Kidney tubule cell (primary cell): ENCODE measurements around the gene SPACA5.
"Not testable (repeated sequence)": the region's sequence is repeated elsewhere in the genome, so short reads cannot be mapped to it uniquely, and the experiment has no call there.

Experiments used
- DNase-seq: peaks from one replicate; pipeline ENCODE4 v3.0.0-alpha.2; 2018; ENCODE audit warnings: low spot score

Gene SPACA5

GRCh38 chrX:48006688-48007087, at the start of gene SPACA5:
TSS of gene SPACA5 (plus strand) at chrX:48006988. CDS start at chrX:48007803, 815 bp downstream.
- not testable (repeated sequence) for DNase-seq

- DNase-seq = not testable (repeated sequence)
Observed at GRCh38 chrX:47958206-47958605, 48.6 kb upstream of the SPACA5 start.

- no peak for DNase-seq
Observed at GRCh38 chrX:47958761-47959342, 47.9 kb upstream of the SPACA5 start.

- no peak for DNase-seq
Observed at GRCh38 chrX:47960406-47960805, 46.4 kb upstream of the SPACA5 start.

- DNase-seq = not testable (repeated sequence)
Observed at GRCh38 chrX:47961830-47962229, 45.0 kb upstream of the SPACA5 start.

- not testable (repeated sequence) for DNase-seq
Observed at GRCh38 chrX:47965526-47965925, 41.3 kb upstream of the SPACA5 start.

GRCh38 chrX:47973235-47973634, 33.6 kb upstream of the SPACA5 start:
- no peak for DNase-seq

- DNase-seq = no peak
Observed at GRCh38 chrX:47976254-47977151, 30.3 kb upstream of the SPACA5 start.

- DNase-seq = peak; percentile 83
Observed at GRCh38 chrX:47991263-47992094, 15.3 kb upstream of the SPACA5 start.

GRCh38 chrX:47992095-47992380, 14.8 kb upstream of the SPACA5 start:
- DNase-seq = peak; percentile 28

- no peak for DNase-seq
Observed at GRCh38 chrX:47992669-47993068, 14.1 kb upstream of the SPACA5 start.

- no peak for DNase-seq
Observed at GRCh38 chrX:48001260-48001659, 5.5 kb upstream of the SPACA5 start.

- DNase-seq = no peak
Observed at GRCh38 chrX:48002319-48002718, 4.5 kb upstream of the SPACA5 start.

GRCh38 chrX:48002929-48003328, 3.9 kb upstream of the SPACA5 start:
- no peak for DNase-seq

GRCh38 chrX:48003367-48003757, 3.4 kb upstream of the SPACA5 start:
- DNase-seq = peak; percentile 4

- peak; percentile 92 for DNase-seq
Observed at GRCh38 chrX:48003758-48004457, 2.9 kb upstream of the SPACA5 start, which contains the start of gene ZNF182. TSS of gene ZNF182 (minus strand) at chrX:48003989. CDS start at chrX:48002609, 1,380 bp downstream.

GRCh38 chrX:48009445-48009960, 2.7 kb downstream of the SPACA5 start:
- DNase-seq = not testable (repeated sequence)

GRCh38 chrX:48016583-48017310, 10.0 kb downstream of the SPACA5 start:
- not testable (repeated sequence) for DNase-seq

- DNase-seq = not testable (repeated sequence)
Observed at GRCh38 chrX:48019892-48020291, 13.1 kb downstream of the SPACA5 start.

GRCh38 chrX:48020472-48020871, 13.7 kb downstream of the SPACA5 start:
- DNase-seq = not testable (repeated sequence)
